ENCODE measurements around the gene HOXA13.

- no peak for TF ChIP-seq TAF1 (IDR thresholded peaks at IDR 0.05; ENCODE audit: borderline replicate concordance, low read depth, low read length)
- no peak for TF ChIP-seq ETV6 (conservative IDR thresholded peaks at IDR 0.05 in 1 of 2, IDR thresholded peaks at IDR 0.05 in 1 of 2; ENCODE audit: borderline replicate concordance in 1 of 2, low read depth in 1 of 2)
- no peak for TF ChIP-seq HDGF (IDR thresholded peaks at IDR 0.05)
- TF ChIP-seq MEF2B (IDR thresholded peaks at IDR 0.05; ENCODE audit: partially characterized antibody, poor library complexity, severe bottlenecking) = no peak
- TF ChIP-seq, protein P1, sequence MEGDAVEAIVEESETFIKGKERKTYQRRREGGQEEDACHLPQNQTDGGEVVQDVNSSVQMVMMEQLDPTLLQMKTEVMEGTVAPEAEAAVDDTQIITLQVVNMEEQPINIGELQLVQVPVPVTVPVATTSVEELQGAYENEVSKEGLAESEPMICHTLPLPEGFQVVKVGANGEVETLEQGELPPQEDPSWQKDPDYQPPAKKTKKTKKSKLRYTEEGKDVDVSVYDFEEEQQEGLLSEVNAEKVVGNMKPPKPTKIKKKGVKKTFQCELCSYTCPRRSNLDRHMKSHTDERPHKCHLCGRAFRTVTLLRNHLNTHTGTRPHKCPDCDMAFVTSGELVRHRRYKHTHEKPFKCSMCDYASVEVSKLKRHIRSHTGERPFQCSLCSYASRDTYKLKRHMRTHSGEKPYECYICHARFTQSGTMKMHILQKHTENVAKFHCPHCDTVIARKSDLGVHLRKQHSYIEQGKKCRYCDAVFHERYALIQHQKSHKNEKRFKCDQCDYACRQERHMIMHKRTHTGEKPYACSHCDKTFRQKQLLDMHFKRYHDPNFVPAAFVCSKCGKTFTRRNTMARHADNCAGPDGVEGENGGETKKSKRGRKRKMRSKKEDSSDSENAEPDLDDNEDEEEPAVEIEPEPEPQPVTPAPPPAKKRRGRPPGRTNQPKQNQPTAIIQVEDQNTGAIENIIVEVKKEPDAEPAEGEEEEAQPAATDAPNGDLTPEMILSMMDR (IDR thresholded peaks at IDR 0.05 in 2 of 3, conservative IDR thresholded peaks at IDR 0.05 in 1 of 3; ENCODE audit: control insufficient read depth in 2 of 3, extremely low read depth in 1 of 3, insufficient read depth in 1 of 3, low read depth in 3 of 3, low read length in 3 of 3) = no peak
- TF ChIP-seq ZNF687 (IDR thresholded peaks at IDR 0.05) = no peak
- no peak for TF ChIP-seq RBBP5 (conservative IDR thresholded peaks at IDR 0.05)
- TF ChIP-seq POLR2A (IDR thresholded peaks at IDR 0.05; ENCODE audit: low read depth, low read length) = no peak
- TF ChIP-seq HDAC6 (IDR thresholded peaks at IDR 0.05; ENCODE audit: unreplicated experiment) = no peak
- TF ChIP-seq MAX (IDR thresholded peaks at IDR 0.05; ENCODE audit: low read depth, low read length) = no peak
- TF ChIP-seq MEF2A (IDR thresholded peaks at IDR 0.05; ENCODE audit: insufficient read depth, low read depth, low read length) = no peak
- no peak for TF ChIP-seq RFX5 (IDR thresholded peaks at IDR 0.05; ENCODE audit: low read depth, low read length)
- TF ChIP-seq NFYB (IDR thresholded peaks at IDR 0.05; ENCODE audit: insufficient read depth, low read depth, low read length) = no peak
Observed at GRCh38 chr7:27158436-27159265, 41.2 kb downstream of the HOXA13 start.
